HG03575 (cell line): Measurements from ENCODE around the gene TPCN2.

Source experiments
- ATAC-seq: cut with Tn5 transposase; IDR thresholded peaks from one replicate; pipeline ENCODE4 v1.9.1; 2021; ENCODE audit not compliant: unreplicated experiment, insufficient number of reproducible peaks, low FRiP score; ENCODE audit errors: extremely low read depth

TPCN2 gene

DNA sequence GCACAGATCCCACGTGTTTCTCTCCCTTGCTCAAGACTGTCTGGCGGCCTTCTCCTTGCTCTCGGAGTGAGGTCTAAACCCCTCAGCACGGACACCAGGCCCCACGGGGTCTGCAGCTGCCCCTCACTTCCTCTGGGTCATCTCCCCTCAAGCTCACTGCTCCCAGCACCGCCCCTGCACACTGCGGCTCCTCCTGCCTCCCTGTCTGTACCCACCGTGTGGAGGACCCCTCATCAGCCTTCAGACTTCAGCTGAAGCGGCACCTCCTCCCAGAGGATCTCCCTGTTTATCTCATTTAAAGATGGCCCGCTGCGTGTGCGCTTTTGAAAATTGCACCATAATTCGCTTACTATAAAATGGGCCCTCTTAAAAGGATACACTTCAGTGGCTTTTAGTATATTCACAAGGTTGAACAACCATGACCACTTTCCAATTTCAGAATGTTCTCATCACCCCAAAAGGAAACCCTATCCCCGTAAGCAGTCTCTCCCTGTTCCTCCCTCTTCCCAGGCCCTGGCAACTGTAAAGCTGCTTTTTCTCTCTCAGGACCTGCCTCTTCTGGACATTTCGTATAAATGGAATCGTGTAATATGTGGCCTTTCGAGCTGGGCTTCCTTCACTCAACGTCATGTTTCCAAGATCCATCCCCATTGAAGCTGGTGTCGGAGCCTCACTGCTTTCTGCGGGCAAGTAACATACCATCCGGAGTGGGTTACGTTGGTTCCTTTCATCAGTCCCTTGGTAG, 14.4 kb upstream of the TPCN2 start:
- no peak for ATAC-seq

DNA sequence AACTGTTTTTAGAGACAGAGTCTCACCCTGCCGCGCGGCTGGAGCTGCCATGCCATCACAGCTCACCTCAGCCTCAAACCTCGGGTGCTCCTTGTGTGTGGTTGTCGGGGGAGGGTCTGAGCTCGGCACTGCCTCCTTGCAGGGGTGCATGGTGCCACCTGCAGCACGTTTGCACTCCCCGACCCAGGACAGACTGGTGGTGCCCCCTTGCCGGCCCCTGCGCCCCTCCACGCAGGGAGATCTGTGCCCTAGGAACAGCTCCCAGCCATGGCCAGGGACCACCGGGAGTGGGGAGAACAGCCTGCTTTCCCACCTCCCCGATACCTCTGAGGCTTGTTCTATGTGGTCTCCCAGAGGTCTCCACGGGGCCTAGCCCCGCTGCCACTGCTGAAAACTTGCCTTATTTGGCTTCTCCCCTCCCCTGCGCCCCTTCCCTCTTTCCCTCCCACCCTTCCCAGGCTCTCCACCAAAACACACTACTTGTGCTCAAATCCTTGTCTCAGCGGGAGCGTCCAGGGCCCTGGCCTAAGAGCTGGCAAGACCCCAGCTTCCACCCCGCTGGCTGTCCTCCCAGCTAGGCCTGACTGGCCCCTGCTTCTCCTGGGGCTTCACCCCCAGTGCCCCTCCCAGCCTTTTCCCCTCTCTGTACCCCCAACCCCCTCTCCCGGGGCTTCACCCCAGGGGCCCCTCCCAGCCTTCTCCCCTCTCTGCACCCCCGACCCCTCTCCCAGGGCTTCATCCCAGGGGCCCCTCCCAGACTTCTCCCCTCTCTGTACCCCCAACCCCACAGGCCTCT, 13.4 kb upstream of the TPCN2 start:
- no peak for ATAC-seq

DNA sequence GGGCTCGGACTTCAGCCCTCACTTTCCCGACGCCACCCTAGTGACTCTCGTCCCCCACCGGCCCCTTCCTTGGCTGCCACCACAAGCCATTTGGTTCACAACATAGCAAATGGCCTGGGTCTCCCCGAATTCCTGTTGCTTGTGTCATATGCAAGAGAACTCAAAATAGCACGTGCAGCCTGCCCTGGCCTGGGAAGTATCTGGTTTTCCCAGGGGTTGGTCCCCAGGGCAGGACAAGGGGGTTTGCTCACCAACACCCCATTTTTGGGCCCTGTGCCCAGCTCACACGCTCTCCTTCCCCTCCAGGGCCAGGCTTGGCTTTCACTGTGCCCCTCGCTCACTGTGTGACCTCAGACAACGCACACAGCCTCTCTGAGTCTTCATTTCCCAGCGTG, 12.8 kb upstream of the TPCN2 start:
- ATAC-seq, result no peak

DNA sequence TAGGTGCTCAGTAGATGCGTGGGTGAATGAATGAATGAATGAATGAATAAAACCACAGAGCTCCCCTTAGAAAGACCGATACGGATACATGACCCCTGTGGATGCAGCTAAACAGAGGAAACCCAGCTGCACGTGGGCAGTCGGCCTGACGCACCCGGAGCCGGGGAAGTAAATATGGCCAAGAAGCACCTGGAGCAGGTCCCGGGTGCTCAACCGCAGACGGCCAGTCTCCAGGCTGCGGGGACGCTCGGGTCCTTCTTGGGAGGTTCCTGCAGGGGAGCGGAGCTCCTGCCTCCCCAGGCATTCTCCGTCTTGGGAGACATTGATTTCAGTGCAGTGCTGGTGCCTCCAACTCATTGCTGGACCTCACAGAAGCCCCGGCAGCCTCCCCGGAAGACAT, 11.7 kb upstream of the TPCN2 start:
- ATAC-seq, result no peak

DNA sequence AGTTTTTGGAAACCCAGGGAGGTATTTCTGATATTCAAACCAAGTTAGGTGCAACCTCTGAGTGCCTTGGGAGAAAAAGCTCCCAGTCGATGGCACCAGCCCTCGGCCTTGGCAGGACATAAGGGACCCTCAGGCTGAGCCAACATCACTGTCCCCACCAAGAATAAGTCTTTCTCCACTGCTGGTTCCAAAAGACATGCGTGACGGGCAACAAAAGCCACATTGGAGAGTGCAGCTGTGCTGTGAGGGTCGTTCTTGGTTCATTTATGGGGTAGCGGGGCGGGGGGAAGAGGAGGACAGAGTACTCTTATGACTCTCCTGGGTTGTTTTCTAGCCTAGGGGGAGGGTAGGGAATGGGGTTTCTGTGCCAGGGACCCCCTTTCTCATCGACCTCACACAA, 11.2 kb upstream of the TPCN2 start:
- ATAC-seq, result no peak

DNA sequence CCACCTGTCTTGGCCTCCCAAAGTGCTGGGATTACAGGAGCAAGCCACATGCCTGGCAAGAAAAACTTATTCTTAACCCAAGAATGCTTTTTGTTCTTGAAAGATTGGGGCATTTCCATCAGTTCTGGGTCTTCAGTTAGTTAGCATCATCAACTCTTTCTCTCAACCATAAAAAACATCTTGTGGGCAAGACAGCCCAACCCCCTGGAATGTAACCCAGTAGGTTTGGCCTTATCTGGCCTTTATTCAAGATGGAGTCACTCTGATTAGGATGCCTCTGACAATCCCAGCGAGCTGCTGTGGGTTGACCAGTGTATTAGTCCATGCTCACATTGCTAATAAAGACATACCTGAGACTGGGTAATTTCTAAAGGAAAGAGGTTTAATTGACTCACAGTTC, 9.2 kb upstream of the TPCN2 start:
- ATAC-seq, result no peak

DNA sequence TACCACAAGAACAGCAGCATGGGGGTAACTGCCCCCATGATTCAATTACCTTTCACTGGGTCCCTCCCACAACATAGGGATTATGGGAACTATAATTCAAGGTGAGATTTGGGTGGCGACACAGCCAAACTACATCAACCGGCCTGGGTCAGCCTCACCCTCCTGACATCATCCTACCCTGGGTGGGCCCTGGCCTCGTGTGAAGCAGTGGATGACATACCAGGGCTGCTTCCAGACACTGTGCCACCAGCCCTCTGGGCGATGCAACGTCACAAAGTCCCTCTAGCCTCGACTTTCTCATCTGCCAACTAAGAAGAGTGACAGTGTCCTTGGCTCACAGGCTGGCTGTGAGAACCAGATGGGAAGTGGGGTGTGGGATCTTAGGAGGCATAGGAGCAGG, 8.7 kb upstream of the TPCN2 start:
- no peak for ATAC-seq

DNA sequence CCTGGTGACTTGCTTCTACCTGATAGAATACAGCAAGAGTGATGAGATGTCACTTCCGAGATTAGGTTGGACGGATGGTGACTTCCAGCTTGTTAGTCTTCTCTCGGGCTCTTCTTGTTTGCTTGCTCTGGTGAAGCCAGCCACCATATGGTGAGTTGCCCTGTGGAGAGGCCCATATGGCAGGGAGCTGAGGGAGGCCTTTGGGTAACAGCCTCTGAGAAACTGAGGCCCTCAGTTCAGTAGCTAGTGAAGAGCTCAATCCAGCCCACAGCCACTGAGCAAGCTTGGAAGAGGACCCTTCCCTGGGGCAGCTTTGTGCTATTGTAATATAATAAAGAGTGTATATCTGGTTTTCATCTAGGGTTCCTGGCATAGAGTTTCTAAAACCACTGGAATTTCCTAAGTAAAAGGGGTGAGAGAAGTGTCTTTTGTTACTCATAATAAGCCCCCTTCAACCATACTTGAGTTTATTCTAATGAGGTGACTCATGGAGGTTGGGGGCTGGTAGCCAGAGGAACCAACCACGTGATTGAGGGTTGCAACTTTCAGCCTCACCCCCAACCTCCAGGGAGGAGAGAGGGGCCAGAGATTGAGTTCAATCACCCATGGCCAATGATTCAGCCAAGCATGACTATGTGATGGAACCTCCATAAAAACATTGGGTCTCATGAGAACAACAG, 8.0 kb upstream of the TPCN2 start:
- ATAC-seq, result no peak

DNA sequence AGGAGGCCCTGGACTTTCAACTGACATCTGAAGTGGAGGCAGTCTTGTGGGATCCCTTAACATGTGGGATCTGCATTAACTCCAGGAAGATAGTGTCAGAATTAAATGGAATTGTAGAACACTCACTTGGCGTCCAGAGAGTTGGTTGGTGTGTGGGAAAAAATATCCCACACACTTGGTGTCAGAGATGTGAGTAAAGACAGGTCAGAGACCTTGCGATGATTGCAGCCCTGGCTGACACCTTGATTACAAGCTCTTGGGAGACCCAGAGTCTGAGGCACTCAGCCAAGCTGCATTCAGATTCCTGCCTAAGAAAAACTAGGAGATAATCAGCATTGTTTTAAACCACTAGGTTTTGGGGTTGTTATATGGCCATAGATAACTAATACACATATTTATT, 7.2 kb upstream of the TPCN2 start:
- no peak for ATAC-seq

DNA sequence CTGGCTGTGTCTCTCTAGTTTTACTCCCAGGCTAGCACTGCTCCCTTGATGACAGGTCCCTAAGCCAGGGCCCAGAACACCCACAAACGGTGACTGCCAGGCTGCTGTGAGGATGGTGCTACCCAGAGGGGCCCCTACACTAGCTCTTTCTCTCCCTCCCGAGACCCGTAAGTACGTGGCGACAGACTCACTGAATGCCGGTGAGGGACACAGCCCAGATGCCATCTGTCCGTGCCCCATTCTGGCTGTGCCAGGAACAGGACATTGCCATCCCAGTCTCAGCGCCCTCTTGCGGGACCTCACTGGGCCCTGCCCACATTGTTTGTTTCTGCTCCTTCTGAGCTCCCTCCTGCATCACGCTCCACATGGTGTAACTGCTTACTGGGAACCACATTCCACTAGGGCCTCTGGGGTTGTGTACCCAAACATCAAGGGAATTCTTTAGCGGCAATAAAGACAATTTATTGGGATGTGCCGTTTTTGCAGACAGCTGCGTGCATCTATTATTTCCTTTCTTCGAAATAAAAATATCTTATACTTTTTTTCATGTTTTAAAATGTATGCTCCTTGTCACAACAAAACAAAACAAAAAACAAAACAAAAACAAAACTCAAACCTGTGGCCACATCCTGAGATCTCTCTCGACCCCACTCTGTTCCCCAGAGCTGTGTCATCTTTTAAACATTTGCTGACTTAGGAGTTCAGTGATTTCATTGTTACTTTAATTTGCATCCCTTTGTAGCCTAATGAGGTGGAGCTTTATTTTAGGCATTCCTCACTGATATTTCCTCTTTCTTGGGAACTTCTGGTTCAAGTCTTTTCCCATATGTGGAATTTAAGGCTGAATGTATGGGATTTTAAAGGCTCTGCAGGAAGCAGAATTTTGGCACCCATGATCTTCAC, 4.4 kb upstream of the TPCN2 start:
- no peak for ATAC-seq

DNA sequence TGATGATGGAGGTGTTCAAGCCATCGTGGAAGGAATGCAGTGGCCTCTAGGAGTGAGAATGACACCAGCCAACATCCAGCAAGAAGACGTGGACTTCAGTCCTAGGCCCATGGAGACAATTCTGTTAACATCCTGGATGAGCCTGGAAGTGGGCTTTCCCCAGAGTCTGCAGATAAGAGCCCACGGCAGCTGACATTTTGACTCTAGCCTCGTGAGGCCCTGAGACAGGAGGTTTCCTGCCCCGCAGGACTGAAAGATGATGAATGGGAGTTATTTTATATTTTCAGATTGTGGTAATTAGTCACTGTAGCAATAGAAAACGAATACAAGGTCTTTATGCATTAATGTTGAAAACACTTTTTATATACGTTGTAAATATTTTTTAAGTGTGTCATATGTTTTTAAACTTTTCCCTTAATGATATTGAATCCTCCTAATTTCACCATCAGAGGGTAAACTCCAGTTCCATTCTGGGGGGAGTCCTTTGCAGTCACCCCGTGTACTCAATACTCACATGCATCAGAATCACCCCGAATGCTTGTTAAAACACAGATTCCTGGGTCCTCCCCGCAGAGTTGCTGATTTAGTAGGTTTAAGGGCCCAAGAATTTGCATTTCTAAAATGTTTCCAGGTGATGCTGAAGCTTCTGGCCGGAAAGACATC, 570 bp upstream of the TPCN2 start:
- ATAC-seq, result no peak

DNA sequence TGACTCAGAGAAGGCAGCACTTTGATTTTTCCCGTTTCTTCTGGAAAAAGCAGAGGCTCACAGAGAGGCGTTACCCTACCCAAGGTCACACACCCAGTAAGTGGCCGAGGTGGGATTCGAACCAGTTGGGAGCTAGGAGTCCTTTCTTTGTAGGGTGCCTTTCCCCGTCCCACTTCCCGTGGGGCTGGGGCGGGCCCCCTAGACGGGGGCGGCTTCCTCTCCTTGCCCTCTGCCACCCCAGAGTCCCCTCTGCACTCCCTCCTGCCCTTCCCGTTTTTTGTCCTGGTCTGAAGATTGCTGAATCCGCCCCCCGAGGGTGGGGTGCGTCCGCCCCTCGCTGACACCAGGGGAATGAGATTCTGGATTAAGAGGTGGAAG, 747 bp downstream of the TPCN2 start:
- no peak for ATAC-seq

DNA sequence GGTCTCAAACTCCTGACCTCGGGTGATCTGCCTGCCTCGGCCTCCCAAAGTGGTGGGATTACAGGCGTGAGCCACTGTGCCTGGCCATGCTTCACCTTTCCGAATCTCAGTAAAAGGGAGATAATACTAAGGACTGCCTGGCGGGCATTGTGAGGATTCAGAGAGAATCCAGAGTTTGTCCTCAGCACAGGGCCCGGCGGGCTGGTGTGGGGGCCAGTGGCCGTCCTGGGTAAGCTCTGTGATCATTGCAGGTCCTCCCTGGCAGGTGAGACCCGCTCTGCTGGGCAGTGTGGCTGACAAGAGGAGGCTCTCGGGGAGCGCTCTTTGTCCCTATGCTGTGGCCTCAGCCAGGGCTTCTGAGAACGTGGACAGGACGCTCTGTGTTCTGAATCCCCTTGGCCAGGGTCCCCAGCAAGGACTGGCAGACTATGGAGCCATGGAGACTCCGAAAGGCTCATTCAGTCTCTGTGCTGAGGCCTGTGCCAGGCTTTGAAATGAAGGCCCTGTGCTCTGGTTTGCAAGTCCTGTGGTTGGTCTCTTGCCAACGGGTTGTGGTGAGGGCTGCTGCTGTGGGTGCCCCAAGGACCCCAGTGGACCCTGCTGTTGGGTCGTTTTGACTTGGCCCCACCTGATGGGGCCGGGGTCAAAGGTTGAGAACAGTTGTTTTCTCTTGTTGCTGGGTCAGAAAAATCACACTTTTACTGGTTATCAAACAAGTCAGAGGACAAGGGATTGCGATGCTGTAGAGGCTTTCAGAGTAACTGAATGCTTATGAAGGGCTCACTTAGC, 2.1 kb downstream of the TPCN2 start:
- no peak for ATAC-seq

DNA sequence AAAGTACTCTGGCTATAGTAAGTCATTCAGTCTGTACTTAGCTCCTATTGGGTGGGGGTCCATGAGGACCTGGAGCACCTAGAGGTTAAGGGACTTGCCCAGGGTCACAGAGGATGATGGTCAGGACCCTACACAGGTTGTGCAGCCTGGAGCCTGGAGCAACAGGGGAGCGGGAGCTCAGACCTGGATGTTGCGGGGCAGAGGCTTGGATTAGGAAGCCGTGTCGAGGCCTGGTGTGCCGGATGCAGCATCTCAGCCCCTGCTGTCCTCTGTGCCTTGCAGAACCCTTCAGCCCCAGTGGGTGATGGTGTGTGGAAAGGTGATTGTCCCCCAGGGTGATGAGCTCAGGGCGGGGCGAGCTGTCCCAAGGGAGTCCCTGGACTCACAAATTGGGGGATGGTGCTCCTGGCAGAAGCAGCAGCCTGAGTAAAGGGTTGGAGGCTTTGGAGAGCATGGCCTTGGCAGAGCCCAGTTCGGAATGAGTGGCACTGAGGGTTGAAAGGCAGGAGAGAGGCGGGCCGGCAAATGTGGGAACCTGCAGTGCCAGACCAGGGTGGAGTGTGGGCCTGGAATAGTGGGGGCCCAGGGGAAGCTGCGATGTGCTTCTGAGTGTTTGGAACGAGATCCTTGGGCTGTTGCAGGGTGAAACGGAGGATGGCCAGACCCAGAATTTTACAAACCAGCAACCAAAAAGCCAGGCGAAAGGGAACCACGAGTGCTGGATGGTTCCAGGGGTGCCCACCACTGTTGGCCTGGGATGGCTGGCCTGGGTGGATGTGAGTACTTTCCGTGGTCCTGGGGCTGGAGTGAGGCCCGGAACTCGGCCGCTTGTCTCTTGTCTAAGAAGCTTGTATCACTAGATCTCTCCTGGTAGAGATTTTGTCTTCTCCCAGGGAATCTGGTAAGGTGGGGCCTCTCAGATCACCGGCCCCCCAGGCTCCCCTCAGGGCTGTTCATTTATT, 2.9 kb downstream of the TPCN2 start:
- no peak for ATAC-seq

DNA sequence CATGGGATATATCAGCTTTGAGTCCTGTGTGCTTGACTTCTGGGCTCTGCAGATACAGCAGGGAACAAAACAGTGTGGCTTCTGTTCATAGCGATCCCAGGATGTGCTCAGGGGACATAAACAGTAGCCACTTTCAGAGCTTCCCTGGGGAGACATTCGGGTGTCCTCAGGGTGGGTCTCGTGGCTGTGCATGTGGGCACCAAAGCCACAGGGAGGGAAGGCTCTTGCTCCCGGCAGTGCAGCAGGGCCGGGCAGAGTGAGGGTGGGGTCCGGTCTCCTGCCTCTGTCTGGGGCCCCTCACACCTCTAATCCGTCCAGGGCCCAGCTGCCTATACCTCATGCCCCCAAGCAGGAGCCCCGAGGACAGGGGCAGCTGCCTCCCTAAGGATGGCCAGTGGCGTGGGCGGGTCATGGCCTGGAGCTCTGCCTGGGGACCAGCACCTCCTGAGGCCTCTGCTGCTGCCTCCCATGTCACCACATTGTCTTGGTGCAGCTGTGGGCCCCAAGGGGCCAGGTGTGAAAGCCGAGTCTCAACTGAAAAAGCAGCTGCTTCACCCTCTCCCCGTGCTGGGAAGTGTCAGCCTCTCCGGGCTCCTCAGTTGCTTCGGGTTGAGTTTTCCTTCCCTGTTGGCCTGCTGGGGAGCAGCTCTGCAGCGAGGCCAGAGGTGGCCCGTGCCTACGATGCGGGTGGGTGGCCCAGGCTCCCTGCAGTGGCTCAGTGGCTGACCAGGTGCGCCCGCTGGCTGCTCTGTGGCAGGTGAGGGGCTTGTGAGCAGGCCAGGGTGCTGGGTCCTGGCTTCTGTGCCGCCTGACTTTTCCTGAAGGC, 3.8 kb downstream of the TPCN2 start:
- no peak for ATAC-seq

DNA sequence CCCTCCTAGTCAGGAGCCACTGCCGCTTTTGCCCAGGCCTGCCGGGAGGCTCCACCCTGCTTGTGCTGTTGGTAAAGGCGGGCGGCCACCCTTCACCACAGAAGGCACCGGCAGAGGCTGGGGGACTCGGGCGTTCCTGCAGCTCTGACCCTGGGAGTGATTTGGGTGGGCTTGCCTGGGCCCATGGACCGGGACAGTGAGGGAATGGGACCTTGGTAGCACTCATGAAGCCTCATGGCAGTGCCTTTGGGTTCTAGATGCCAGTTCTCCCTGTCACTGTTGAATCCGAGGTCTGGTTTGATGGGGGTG, 4.4 kb downstream of the TPCN2 start:
- ATAC-seq, result no peak
